DND-41 (cell line): Measurements from ENCODE around the gene CEP350.

Experiments
- EZH2 ChIP-seq: IDR thresholded peaks from 3 replicates; pipeline ENCODE4 v1.6.1; 2012; ENCODE audit warnings: borderline replicate concordance, low read depth, mild to moderate bottlenecking, moderate library complexity, low read length, inconsistent platforms; ENCODE audit not compliant: severe bottlenecking
- TF ChIP-seq, protein P1 (sequence below): IDR thresholded peaks from 2 replicates; pipeline ENCODE4 v1.5.1; 2012; ENCODE audit warnings: borderline replicate concordance, low read length, moderate library complexity, mild to moderate bottlenecking; ENCODE audit not compliant: poor library complexity, severe bottlenecking; ENCODE audit errors: extremely low read depth

DNA sequence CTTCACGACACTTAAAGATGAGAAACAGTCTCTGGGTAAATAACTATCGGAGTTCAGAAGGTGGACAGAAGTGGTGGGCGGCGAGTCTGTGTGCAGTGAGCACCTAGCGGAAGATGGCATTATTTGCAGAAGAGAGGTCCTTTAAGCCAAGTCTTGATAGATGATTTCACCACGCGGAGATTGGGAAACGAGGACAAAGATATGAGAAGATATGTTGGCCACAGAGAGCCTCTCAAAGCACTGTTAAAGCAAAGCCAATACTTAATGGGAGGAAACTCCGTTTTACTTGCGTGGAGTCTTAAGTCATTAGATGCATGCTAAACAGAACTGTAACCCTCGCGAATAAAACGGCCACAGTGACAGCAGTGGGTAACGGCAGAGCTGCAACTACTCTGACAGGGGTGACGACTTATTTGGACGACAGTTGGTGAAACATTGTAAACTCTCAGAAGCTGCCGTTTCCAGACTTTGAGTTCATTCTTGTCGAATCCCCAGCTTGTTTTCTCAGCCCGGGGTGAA, 577 bp upstream of the CEP350 start:
- TF ChIP-seq, protein P1, sequence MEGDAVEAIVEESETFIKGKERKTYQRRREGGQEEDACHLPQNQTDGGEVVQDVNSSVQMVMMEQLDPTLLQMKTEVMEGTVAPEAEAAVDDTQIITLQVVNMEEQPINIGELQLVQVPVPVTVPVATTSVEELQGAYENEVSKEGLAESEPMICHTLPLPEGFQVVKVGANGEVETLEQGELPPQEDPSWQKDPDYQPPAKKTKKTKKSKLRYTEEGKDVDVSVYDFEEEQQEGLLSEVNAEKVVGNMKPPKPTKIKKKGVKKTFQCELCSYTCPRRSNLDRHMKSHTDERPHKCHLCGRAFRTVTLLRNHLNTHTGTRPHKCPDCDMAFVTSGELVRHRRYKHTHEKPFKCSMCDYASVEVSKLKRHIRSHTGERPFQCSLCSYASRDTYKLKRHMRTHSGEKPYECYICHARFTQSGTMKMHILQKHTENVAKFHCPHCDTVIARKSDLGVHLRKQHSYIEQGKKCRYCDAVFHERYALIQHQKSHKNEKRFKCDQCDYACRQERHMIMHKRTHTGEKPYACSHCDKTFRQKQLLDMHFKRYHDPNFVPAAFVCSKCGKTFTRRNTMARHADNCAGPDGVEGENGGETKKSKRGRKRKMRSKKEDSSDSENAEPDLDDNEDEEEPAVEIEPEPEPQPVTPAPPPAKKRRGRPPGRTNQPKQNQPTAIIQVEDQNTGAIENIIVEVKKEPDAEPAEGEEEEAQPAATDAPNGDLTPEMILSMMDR: no peak
- TF ChIP-seq EZH2: no peak
